Activated T-cell treated with anti-CD3 and anti-CD28 coated beads for 1 hour (primary cell): ENCODE results near the gene DEPDC4.
"Not testable (repeated sequence)": the region's sequence is repeated elsewhere in the genome, so short reads cannot be mapped to it uniquely, and the experiment has no call there.

Experiments
- DNase-seq: peaks from one replicate; pipeline ENCODE4 v3.0.0-alpha.2; 2020; ENCODE audit warnings: low read depth

The DEPDC4 gene

GRCh38 chr12:100263131-100263530 is 3.7 kb downstream of the DEPDC4 start:
- no peak for DNase-seq

- DNase-seq = no peak
These were observed 8.8 kb downstream of the DEPDC4 start for GRCh38 chr12:100258127-100258526.

GRCh38 chr12:100254876-100255275 is 12.0 kb downstream of the DEPDC4 start:
- no peak for DNase-seq

- DNase-seq = no peak
These were observed 13.4 kb downstream of the DEPDC4 start for GRCh38 chr12:100253437-100253836.

- no peak for DNase-seq
These were observed 15.0 kb downstream of the DEPDC4 start for GRCh38 chr12:100251917-100252316.

GRCh38 chr12:100249941-100250340 is 16.9 kb downstream of the DEPDC4 start:
- no peak for DNase-seq

- no peak for DNase-seq
These were observed 18.0 kb downstream of the DEPDC4 start for GRCh38 chr12:100248886-100249285.

- no peak for DNase-seq
These were observed 19.1 kb downstream of the DEPDC4 start for GRCh38 chr12:100247765-100248164.

GRCh38 chr12:100243137-100243536 is 23.7 kb downstream of the DEPDC4 start:
- no peak for DNase-seq

GRCh38 chr12:100239589-100239988 is 27.3 kb downstream of the DEPDC4 start:
- no peak for DNase-seq

GRCh38 chr12:100238801-100239200 is 28.1 kb downstream of the DEPDC4 start:
- no peak for DNase-seq

- DNase-seq = no peak
These were observed 32.1 kb downstream of the DEPDC4 start for GRCh38 chr12:100234591-100235304.

GRCh38 chr12:100234166-100234565 is 32.7 kb downstream of the DEPDC4 start:
- no peak for DNase-seq

GRCh38 chr12:100231873-100232272 is 35.0 kb downstream of the DEPDC4 start:
- not testable (repeated sequence) for DNase-seq

GRCh38 chr12:100229876-100230275 is 37.0 kb downstream of the DEPDC4 start:
- no peak for DNase-seq

GRCh38 chr12:100229036-100229635 is 37.7 kb downstream of the DEPDC4 start:
- no peak for DNase-seq

- no peak for DNase-seq
These were observed 41.4 kb downstream of the DEPDC4 start for GRCh38 chr12:100225491-100225890.

GRCh38 chr12:100222173-100222572 is 44.7 kb downstream of the DEPDC4 start:
- DNase-seq = not testable (repeated sequence)

- DNase-seq = no peak
These were observed 45.4 kb downstream of the DEPDC4 start for GRCh38 chr12:100221523-100221922.

GRCh38 chr12:100219328-100220109 is 47.4 kb downstream of the DEPDC4 start:
- no peak for DNase-seq

- DNase-seq = no peak
These were observed 50.5 kb downstream of the DEPDC4 start for GRCh38 chr12:100216337-100216736.

GRCh38 chr12:100215209-100215608 is 51.7 kb downstream of the DEPDC4 start:
- no peak for DNase-seq

- DNase-seq = no peak
These were observed 52.4 kb downstream of the DEPDC4 start for GRCh38 chr12:100214518-100214917.
